Measurements from ENCODE around the gene BBS2.
"Not testable (repeated sequence)": the region's sequence is repeated elsewhere in the genome, so short reads cannot be mapped to it uniquely, and the experiment has no call there.

The BBS2 gene

DNA sequence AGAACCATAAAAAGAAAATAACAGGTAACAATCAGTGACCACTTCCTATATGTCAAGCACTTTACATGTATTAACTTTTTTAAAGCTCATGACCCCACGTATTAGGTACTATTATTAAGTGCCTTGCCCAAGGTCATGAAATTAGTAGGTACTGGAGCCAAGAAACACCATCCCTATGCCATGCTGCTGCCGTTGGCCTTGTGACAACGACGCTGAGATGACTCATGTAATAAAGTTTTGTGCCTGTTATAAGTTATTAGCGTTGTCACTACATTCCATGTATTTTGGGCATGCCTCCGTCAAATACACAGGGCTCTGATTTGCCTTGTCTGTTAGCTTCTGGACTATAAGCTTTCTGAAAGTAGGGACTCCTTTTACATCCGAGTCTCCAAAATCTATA, 1.4 kb downstream of the BBS2 start:
- no peak for DNase-seq (ENCODE audit: low spot score)

DNA sequence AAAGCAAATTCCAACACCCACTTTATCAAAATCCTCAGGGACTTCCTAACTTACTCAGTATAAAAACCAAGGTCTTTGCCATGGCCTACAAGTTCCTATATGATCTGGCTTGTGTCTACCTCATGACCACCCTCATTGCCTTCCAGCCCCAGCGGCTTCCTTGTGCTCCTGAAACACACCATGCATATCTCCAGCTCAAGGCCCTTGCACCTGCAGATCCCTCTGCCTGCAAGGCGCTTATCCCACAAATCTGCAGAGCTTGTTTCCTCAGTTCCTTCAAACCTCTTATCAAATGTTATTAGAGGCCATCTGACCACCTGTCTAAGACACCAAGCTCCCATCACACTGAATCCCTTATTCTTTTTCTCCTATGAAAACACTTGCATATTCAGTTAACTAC, 2.6 kb downstream of the BBS2 start:
- no peak for DNase-seq (ENCODE audit: low spot score)

DNA sequence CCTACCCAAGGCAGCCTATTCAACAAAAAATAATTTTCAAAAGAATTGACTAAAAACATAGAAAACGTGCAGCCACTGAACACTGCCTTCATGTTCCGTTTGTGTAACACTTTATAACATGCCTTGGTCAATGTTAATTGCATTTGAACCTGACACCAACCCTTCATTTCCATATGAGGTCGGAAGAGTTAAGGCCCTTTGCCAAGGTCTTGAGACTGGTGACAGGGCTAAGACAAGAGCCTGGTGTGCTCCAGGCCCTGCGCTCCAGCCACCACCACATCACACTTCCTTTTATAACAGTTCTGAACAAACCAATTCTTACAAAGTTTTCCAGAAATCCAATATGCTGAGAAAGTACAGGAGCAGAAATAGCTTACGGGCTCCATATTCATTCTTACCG, 4.2 kb downstream of the BBS2 start:
- DNase-seq (ENCODE audit: low spot score): no peak

DNA sequence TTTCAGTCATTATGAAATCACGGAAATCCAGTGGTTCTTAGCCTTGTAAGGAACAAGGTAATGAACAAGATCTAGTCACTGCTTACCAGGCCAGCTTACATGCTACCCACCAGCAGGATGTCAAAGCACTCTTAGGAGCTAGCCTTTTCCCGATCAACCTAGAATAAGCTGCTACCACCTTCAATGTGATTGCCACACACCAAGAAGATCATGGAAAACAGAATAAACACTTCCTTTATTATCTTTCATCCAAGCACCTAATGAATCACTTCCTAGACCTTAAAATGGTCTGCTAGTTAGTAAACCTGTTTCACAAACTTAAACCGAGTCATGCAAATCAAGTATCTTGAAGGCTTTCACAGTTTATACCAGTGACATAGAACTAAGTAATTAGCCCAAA, 5.0 kb downstream of the BBS2 start:
- no peak for DNase-seq (ENCODE audit: low spot score)

DNA sequence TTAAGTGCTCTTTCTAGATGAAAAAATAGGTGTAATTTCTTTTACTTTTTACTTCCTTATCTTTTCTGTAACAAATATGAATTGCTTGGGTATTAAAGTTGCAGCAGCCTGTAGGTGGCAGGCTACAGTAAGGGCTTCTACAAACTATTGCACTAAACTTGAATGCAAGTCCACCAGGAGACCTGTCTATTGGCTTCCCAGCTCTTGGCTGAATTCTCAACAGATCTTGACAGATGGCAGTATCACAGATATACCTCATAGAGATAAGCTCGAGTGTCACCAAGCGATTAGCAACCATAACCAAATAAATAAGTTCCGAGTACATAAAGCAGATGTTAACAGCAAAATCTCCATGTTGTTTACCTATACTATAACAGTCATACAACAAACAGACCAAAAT, 5.9 kb downstream of the BBS2 start:
- DNase-seq (ENCODE audit: low spot score): peak; percentile 83

DNA sequence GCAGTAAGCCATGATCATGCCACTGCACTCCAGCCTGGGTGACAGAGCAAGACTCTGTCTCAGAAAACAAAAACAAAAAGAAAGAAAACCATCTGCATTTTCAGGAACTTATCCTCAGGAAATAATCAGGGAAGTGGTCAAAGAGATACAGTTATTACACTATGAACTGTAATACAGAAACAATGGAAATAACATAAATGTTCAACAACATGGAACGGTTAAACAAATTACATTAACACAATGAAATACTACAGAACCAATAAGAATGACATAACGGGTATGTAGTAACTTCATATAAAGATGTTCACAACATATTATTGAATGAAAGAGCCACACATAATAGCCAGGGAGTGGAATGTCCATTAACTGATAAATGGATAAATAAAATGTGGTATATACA, 6.7 kb downstream of the BBS2 start:
- no peak for DNase-seq (ENCODE audit: low spot score)

DNA sequence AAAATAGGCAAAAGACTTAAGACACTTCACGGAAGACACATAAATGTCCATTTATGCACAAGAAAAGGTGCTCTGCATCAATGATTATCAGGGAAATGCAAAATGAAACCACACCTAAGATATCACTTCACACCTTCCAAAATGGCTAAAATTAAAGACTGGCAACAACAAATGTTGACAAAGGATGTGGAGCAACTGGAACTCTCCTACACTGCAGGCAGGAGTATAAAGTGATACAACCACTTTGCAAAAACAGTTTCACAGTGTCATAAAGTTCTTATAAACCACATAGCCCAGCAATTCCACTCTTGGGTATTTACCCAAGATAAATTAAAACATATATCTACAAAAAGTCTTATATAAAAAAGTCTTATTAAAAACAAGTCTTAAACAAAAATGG, 7.8 kb downstream of the BBS2 start:
- DNase-seq (ENCODE audit: low spot score): no peak

DNA sequence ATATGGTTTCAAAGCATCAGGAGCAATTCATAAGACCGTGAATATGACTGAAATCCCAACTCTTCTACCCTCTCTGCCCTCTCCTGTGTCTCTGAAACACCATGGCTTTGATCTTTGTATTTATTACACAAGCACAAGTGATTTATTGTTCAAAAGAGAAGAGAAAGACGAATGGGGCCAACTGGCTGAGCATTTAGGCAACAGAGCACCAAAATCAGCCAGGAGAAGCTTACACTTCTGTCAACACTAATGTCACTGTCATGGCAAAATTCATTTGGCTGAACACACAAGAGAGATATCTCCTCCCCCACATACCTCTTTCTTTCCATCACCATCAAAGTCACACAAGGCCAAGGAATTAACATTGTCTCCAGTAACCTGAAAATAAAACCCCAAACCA, 9.3 kb downstream of the BBS2 start:
- DNase-seq (ENCODE audit: low spot score): no peak

DNA sequence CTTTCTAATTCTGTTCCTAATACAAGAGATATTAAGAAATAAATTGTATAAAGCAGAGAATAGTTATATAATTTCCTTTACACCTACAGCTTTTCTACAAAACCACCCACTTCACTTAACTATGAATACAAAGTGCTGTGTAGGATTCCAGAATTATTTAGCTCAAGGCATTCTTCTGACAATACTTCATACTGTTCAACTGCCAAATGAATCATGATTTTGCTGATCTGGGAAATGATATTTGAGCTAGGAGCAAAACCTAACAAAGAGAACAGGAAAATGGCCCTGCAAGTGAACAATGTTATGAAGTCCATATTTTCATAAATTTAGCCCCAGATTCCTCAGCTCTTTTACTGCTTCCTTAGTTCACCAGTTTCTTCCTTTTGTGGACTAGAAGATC, 12.9 kb downstream of the BBS2 start:
- no peak for DNase-seq (ENCODE audit: low spot score)

DNA sequence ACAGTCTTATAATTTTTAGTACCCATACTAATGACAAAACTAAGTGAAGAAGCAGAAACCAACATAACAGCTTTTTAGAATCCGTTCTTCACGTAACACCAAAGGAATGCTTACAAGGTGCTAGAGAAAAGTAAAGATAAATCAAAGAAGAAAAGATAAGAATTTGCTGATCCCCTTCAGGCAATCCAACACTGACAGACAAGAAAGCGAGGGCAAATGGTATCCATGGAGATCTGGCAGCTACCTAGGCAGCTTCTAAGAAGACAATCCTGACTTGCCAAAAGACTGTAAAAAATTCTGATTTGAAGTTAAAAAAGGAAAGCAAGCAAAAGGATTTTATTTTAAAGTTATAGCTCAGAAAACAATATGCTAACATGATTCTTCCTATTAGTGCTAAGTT, 14.6 kb downstream of the BBS2 start:
- DNase-seq (ENCODE audit: low spot score): no peak

DNA sequence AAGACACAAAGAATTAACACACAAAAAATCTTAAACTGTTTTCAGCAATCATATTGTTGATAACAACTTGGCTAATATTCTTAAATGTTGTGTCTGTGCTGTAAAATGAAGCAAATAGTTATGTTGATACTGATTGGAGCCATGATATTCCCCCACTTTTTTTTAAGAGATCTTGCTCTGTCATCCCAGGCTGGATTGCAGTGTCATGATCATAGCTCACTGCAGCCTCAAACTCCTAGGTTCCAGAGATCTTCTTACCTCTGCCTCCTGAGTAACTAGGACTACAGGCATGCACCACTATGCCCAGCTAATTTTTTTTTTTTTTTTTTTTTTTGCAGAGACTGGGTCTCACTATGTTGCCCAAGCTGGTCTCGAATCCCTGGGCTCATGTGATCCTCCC, 26.0 kb downstream of the BBS2 start:
- no peak for DNase-seq (ENCODE audit: low spot score)

DNA sequence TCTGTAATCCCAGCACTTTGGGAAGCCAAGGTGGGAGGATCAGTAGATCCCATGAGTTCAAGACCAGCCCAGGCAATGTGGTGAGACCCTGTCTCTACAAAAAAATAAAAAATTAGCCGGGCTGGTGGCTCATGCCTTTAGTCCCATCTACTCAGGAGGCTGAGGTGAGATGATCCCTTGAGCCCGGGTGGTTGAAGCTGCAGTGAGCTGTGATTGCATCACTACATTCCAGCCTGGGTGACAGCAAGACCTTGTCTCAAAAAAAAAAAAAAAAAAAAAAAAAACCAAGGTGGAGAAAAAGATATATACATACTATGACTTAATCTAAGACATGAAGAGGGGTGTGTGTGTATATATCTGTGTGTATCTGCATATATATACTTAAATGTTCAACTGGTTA, 26.7 kb downstream of the BBS2 start:
- DNase-seq (ENCODE audit: low spot score): no peak

DNA sequence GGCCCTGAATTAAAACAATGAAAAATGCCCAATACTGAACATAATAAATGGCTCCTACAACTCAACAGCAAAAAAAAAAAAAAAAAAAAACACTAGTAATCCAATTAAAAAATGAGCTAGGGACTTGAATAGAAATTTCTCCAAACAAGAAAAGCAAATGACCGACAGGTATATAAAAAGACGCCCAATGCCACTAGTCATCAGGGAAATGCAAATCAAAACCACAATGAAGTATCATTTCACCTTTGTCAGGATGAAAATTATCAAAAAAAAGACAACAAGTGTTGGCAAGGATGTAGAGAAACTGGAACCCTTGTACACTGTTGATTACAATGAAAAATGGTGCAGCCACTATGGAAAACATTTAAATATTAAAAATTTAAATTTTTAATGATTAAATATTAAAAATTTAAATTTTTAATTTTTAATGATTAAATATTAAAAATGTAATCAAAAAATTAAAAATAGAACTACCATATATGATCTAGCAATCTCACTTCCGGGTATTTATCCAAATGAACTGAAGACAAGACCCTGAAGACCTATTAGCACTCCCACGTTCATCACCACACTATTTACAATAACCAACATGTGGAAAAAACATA, 28.1 kb downstream of the BBS2 start:
- no peak for DNase-seq (ENCODE audit: low spot score)

DNA sequence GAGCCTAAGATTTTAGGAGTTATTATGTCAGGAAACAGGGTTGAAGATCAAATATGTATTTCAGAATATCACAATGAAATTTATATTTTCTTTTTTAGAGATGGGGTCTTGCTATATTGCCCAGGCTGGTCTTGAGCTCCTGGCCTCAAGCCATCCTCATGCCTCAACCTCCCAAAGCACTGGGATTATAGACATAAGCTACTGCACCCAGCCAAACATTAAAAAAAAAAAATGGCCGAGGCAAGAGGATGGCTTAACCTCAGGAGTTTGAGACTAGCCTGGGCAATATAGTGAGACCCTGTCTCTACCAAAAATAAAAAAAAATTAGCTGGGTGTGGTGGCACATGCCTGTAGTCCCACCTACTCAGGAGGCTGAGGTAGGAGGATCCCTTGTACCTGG, 31.0 kb downstream of the BBS2 start:
- DNase-seq (ENCODE audit: low spot score): not testable (repeated sequence)

DNA sequence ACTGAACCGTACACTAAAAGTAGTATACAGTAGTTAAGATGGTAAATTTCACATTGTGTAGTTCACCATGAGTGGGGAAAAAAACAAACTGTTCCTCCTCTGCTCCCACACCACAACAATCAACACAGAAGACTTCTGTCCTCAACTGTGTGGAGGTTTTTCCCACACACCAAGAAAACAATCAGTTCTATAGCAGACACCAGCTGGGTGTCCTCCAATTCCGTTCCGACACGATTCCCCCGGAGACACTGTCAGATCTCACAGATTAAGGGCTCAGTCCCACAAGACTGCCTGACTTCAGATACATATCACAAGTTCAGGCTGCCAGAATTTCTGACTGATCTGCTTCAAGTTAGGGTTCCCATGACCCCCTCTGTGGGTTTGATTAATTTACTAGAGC, 31.8 kb downstream of the BBS2 start:
- no peak for DNase-seq (ENCODE audit: low spot score)

DNA sequence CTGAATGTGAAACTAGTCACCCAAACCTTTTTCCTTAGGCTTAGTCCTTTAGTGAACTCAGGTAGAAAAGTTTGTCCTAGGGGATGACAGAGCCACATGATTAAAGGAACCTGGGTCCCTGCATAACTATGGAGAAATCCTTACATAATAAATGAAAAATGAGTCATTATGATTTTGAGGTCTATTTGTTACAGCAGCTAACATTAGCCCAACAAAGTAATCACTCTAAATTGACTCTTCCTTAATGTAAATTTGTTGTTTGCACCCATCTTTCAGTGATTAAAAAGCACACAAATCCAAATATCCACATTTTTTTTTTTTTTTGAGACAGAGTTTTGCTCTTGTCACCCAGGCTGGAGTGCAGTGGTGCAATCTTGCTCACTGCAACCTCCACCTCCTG, 36.4 kb downstream of the BBS2 start:
- no peak for DNase-seq (ENCODE audit: low spot score)

DNA sequence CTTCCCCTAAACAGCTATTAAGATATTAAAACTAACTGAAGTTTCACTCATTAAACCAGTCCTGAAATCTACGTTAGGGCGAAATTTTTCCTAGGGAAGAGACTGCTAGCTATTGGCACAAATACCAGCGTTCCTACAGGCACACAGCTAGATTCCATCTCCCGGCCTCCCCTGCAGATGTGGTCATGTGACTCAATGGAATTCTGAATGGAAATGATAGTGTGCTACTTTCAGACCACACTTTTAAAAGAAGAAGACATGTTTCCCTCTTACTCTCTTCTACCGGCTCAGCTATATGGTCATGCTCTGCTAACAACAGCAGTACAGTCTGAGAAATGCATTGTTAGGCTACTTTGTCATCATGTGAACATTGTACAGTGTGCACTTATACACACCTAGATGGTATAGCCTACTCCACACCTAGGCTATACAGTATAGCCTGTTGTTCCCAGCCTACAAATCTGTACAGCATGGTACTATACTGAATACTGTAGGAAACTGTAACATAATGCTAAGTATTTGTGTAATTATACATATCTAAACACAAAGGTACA, 37.1 kb downstream of the BBS2 start:
- DNase-seq (ENCODE audit: low spot score): no peak

DNA sequence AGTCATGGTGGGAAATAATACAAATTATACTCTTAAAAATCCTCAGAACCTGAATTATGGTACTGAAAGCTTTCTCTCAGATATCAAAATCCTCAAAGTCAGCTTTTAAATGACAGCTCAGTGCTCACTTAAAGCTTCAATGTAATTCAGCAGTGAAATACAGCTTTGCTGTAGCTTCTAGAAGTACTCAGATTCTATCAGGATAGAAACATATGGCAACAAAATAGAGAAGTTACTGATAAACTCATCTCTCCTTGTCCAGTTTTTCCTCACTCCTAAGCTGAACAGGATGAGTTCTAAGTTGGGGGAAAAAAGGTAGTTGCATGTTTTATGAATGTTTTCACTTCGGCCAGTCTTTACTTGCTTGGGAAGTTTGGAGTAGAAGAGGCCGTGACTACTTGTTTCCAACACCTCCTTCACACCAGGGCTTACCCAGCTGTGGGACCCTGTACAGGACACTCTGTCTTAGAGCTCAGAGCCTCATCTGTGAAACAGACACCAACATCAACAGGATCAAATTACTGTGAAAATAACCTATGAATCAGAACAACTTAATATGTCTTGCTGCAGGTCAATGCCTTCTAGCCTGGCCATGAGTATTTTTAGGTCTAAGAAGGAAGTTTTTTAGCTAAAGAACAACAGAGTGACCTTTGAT, 38.2 kb downstream of the BBS2 start:
- no peak for DNase-seq (ENCODE audit: low spot score)

DNA sequence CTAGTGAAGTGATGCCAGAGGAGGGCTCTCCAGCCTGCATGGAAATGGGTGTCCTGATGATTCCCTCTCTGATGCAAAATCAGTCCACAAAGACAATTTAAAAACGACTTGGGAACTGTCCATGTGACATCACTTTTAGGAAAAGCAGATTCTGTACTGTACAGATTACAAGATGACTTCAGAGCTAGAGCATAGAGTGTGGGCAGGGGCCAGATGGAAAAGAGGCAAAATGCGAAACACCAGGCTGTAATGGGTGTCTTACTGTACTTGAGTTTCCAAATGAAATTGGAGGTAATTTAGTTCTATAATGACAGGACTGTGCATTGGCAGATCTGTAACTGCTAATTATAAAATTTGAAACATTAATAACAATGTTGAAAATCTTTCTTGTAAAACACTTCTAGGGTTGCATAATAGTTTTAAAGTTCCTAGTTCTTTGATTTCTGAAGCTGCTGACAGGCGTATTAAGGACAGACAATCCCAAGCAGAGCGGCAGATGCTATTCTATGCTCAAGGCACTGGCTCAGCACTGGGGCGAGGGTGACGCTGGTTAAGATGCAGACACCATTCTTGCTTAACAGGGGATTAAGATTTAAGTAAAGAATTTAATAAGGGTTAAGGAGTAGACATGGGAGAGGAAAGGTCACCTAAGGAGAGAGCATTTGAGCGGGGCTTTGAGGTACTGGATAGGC, 38.9 kb downstream of the BBS2 start:
- no peak for DNase-seq (ENCODE audit: low spot score)

DNA sequence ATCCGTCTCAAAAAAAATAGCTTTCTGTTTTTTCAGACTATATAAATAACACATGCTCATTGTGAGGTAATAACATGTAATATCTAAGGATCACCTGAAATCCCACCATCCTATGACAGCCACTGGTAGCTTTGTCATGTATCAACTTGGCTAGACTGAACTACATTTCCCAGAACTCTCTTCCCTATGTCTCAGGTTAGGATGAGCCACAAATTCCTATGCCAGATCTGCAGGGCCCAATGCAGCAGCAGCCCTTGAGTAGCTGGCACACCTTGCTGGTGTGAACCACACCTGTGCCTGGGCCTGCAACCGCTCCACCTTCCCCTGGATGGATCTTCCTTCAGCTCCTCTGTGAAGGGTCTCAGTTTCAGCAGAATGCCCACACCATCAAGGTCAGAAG, 40.4 kb downstream of the BBS2 start:
- no peak for DNase-seq (ENCODE audit: low spot score)

DNA sequence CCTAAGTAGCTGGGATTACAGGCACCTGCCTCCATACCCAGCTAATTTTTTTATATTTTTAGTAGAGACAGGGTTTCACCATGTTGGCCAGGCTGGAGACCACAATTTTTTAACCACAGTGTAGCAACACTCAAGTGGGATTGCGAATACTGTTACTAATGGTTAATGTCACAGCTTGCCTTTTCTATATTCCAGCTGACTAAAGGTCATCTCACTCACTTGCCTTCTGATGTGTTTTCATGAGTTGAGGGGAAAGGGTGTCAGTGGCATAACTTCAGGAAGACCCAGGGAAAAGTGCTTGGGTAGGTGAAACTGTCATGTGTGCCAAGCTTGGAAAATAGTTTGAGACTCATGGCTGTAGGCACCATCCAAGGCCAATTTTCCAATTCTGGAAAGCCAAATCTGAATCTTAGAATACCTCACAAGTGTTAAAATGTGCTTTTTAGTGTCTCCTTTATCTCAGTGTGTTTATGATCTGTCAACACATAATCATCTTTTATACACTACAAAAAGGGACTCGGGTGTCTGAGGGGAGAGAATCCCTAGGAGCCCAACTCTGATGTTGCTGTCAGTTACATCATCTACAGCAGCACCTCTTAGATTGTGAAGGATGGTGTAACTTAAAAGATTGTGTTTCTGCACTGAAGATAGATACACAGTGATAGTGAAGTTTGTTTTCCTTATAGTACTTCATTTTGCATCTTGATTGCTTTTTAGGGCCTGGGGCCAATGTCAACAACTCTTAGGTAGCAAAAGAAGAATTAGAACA, 41.4 kb downstream of the BBS2 start:
- no peak for DNase-seq (ENCODE audit: low spot score)

DNA sequence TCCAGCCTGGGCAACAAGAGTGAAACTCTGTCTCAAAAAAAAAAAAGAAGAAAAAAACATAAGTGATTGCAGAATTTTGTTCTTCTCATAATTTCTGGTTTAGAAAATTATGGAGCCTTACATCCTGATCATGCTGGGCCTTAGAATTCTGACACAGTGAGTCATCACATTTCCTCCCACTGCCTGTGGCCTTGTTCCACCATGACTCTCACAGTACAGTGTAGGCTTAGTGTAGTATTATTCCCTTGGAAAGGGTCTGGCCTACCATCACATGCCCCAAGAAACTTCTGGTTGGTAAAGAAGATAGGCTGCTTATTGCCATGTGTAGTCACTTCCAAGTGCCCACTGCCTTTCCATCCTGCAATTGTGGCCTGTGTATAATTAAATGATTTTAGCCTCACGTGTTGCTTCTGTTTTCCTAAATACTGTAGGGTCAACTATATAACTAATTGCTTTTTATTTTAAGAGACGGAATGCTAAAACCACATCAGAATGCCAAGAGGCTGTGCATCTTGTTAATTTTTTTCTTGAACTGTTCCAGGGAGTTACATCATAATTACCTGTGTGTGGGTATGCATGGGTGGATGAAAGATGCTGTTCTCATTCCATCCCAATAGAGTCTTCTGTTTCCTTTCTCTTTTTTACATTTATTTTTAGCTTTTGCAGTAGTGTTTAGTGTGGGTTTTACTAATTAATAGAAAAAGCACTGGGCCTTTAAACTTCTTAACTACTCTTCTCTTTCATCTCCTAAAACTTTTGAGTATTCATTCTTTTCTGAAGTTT, 42.5 kb downstream of the BBS2 start:
- DNase-seq (ENCODE audit: low spot score): no peak

Data from NAMALWA (cell line).